Limb (tissue), 2 donors: ENCODE results near the gene FOXK2.
A peak's percentile ranks its signal among the peaks of the same experiment; 100 is the strongest.

ENCODE experiments used
- DNase-seq, 2 donors: peaks; one replicate each; pipeline ENCODE4 v3.0.0-alpha.2; 2016; ENCODE audit errors: extremely low spot score in 2 of 2

Gene FOXK2

DNA sequence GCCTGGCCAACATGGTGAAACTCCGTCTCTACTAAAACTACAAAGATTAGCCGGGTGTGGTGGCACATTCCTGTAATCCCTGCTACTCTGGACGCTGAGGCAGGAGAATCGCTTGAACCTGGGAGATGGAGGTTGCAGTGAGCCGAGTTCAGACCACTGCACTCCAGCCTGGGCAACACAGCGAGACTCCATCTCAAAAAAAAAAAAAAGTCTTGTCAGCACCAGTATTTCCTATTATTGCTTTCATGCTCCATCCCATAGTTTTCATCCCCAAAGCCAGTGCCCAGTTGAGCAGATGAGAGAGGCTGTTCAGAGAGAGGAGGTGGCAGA, 70.3 kb downstream of the FOXK2 start:
- DNase-seq, result no peak

DNA sequence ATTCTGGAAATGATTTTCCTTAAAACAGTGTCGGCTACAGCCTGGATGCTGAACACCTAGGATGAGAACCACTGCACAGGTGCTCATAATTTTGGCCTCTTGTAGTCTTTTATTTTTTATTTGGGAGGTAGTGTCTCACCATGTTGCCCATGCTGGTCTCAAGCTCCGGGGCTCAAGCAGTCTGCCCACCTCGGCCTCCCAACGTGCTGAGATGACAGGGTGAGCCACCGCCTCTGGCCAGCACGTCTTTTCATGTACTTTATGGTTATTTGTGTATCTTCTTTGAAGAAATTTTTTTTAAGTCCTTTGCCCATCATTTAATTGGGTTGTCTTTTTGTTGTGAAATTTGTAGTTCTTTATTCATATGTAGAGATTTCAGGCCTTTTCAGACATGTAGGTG, 70.7 kb downstream of the FOXK2 start:
- DNase-seq, result no peak

DNA sequence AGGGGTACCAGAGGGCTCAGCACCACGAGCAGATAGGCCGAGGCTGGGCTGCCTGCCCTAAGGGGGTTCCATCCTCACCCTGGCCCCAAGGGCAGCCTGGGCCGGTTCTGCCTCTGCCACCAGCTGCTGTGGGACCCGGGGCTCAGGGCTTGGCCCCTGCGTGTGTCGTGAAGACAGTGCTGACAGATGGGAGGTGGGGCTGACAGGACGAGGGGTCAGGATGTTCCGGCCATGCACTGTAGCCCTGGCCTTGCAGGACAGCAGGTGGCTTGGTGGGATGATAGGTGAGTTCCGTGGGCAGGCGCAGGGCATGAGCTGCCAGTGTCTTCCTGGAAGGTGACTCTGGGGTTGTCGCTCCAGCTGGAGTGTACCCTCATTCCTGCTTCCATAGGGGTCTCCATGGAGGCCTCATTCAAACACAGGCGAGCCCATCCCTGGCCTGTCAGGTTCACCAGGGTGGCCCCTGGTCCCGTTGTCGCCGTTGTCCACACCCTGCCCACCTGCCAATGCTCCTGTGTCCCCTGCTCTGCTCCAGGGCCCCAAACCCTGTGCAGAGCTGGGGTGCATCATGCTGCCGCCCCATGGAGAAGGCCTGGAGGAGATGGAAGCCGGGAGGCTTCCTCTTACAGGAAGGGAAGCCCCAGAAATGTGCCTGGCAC, 71.5 kb downstream of the FOXK2 start:
- no peak for DNase-seq

DNA sequence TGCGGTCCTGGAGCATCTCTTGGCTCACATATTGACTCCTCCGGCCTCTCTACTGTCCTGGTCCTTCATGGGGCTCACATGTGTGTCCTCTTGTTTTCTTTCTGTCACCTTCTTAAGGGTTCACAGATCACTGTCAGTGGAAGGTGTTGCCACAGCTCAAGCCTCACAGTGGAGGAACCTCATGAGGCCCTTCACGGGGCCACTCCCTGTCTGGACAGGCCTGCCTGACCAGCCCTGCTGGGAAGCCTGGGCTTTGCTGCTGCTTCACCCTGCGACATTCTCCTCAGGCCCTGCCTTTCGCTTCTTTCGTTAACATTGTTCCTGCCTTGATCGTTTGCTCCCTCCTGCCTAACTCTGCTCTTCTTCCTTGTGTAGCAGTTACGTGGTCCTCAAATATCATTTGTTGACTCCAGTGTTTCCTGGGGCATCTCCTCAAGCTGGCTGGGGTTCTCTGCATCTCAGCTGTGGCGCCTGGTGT, 72.8 kb downstream of the FOXK2 start:
- no peak for DNase-seq

DNA sequence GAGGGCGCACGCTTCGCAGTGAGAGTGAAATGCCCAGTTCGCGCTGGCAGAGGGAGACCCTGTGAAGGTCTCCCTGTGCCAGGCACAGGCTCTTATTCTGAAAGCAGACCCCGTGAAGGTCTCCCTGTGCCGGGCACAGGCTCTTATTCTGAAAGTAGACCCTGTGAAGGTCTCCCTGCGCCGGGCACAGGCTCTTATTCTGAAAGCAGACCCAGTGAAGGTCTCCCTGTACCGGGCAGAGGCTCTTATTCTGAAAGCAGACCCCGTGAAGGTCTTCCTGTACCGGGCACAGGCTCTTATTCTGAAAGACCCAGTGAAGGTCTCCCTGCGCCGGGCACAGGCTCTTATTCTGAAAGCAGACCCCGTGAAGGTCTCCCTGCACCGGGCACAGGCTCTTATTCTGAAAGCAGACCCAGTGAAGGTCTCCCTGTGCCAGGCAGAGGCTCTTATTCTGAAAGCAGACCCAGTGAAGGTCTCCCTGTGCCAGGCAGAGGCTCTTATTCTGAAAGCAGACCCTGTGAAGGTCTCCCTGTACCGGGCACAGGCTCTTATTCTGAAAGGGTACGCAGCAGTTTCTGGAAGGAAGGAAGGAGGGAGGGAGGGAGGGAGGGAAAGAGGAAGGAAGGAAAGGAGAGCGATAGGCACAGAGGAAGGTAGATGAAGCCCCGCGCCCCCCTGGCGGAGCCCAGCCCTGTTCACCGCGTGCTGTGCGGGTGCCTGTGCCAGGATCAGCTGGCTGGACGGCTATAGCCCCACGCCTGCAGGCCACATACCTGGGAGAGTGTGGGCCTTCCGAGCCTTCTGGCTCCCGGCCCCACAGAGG, 73.4 kb downstream of the FOXK2 start:
- peak; percentile 72 to 77 for DNase-seq

DNA sequence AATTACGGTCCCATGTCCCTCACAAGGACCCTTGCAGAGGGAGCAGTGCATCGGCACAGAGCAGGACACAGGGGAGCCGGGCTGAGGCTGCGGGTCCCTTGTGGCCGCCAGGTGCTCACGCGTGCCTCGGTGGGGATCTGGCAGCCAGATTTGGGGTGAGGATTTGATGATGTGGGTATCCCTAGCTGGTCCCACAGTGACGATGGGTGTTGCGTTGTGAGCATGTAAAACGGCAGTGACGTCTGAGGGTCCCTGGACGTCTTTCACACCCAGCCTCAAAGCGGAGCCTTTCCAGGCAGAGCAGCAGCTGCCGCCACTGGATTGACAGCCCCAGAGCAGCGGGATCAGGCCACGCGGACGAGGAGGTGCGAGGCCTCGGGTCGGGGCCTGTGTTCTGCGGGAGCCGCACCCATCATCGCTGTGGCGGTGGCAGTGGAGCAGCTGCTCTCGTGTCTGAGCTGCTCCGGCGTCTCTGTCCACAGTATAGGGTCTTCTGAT, 74.1 kb downstream of the FOXK2 start:
- peak in 1 of 2 donors; percentile 49 for DNase-seq

DNA sequence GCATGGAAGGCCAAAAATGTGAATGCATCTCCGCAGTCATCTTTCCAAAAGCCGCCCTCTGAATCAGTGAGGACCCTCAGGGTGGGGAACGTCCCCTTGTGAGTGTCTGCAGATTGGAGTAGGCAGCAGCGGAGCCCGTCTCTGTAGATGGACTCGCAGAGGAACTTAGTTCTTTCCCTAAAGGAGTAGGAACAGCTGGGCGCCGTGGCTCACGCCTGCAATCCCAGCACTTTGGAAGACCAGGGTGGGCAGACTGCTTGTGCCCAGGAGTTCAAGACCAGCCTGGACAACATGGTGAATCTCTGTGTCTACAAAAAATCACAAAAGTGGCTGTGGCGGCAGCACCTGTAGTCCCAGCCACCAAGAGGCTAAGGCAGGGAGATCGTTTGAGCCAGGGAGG, 75.0 kb downstream of the FOXK2 start:
- no peak for DNase-seq

DNA sequence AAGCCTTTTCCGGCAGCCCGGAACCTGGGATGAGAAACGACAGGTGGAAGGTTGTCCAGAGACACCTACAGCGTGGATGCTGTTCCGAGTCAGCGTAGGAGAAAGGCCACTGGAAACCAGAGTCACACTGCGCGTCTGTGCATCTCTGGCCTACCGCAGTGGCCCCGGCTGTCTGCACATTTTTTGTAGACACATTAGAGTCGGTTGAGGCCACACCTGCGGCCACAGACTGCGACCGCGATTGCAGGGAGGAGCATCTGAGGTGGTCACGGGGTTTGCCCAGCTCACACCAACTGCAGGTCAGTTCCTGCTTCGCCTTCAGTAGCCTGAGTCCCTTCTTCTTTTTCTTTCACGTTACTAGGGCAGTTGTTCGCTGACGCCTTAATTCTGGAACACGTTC, 76.4 kb downstream of the FOXK2 start:
- DNase-seq, result no peak

DNA sequence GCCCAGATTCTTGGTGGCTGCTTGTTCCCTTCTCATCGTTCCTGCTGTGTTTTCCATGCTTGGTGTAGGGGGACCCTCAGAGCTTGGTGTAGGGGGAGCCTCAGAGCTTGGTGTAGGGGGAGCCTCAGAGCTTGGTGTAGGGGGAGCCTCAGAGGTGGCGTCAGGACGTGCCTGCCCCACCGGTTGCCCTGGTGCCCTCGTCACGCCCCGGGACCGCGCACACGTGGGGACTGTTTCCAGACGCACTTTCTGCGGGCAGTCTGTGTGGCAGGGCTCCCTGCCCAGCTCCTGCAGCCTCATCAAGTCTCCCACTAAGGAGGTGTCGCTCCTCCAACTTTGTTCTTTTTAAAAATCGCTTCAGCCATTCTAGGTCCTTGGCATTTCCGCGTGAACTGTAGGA, 76.8 kb downstream of the FOXK2 start:
- DNase-seq, result no peak

DNA sequence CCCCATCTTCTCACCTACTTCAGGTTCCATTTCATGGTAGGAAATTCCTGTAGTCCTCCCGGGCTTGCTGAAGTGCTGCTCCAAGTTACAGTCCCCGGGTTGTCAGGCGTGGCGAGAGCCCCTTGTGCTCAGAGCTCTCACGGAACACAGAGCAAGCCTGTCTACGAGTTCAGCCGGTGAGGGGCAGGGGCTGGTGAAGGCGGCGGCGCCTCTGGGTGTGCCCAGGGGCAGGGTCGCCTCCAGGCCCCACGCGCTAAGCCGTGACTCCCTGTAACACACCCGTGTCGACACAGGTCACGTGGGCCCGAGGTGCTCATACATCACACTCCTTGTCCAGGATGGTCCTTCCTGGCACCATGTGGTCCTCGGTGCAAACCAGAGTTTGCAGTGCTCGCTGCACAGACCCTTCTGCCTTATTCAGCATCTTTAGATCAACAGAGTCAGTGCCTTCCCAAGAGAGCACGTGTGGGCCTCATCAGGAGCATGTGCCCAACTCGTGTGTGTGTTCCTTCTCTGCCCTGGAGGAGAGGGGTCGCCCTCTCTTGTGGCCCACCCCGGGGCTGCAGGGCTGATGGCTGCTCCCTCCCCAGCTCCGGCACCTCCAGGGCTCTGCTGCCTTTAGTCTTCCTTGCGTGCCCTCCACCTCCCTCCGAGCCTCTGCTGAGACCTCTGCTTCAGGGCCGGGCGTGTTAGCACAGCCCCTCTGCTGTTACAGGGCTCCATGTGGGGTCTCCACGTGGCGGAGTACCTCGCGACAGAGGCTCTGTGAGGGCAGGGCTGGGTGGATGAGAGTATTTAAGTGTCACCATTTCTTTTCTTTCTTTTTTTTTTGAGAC, 77.5 kb downstream of the FOXK2 start:
- DNase-seq, result no peak

DNA sequence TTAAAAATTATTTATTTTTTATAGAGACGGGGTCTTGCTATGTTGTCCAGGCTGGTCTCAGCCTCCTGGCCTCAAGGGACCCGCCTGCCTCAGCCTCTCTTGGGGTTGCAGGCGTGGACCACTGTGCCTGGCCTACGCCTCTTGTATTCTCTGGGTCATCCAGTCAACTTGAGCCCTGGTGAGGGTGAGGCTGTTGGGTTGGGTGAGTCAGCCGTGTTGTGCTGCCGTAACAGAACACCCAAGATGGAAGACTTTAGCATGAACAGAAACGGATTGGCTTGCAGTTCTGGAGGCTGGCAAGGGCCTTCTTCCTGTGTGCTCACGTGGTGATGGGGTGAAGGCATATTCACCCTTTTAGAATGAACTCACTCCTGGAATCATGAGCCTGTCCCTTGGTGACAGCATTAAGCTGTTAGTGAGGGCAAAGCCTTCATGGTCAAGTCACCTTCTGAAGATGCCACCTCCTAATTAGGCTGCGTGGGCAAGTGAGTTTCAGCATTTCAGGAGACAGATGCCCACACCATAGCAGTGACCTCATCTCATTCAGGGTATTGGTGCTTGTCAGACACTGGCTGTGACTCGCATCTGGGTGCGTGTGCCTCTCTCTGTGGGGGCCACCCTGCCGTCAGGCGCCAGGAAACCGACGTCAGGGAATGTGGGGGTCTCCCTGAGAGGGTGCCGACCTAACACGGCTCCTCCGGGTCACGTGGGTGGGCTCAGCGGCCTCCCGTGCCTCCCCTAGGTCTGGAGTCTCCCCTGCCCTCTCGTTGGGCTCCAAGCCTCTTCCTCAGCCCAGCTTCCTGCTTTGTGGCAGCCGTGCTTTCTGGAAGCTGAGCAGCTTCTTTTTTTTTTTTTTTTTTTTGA, 79.0 kb downstream of the FOXK2 start:
- DNase-seq, result no peak

DNA sequence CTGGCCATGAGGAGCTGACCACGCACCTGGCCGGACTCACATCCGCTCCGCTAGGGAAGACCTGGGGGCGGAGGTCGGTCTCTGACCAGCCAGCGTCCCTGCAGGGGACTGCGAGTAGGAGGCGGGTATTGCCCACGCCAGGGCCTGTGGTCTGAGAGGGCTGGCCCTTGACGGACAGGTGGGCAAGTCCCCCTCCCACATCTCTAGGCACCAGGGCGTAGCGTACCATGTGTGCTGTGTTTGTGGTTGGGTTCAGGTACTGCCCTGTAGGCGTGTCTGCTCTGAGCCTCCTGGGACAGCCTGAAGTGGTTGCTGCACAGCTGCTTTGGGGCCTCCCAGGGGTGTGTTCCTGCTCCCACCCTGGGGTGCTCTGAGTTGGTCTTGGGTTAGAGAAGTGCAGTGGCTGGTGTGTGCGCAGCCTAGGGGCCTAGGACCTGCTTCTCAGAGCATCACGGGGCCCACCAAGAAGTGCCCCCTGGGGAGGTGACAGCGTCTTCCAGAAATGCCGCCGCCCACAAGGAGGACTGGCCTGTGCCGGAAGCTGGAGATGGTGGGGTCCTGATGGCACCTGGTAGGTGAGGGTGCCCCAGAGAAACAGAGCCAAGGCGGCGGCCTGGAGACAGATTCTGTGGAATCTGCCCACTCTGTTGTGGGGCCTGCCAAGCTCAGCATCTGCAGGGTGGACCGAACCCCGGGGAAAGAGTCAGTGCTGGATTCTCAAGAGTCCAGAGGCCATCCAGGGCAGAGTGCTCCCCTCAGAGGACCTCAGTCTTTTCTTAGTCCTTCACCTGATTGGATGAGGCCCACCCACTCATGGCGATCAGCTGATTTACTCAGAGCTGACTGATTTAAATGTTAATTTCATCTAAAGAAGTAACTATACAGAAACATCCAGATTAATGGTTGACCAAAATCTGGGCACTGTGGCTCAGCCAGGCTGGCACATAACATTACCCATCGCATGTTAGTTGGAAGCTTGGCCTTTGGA, 80.4 kb downstream of the FOXK2 start:
- DNase-seq, result no peak

DNA sequence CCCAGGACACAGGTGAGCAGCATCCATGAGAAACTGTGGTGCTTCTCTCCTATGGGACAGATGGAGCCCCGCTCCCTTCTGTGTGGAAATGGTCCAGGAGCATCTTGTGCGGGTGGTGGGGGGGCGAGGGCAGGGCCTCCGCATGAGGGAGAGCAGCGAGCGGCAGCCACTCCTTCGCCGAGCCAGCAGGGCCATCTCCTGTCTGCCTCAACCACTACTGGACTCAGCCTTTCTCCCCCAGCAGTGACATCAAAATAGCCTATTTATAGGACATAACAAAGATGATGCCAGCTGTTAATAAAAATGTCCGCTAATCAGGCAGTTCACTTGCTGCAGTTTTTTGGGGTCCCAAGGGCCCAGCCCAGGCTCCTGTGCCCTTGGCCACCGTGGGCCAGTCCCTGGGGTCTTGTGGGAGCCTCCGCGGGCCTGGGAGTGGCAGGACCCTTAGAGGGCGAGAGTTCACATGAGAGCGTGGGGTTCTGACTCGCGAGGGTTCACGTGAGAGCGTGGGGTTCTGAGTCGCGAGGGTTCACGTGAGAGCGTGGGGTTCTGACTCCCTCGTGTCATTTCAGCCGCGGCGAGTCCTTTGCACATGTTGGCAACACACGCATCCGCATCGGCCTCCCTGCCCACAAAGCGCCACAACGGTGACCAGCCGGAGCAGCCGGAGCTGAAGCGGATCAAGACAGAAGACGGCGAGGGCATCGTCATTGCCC, 81.4 kb downstream of the FOXK2 start:
- no peak for DNase-seq

DNA sequence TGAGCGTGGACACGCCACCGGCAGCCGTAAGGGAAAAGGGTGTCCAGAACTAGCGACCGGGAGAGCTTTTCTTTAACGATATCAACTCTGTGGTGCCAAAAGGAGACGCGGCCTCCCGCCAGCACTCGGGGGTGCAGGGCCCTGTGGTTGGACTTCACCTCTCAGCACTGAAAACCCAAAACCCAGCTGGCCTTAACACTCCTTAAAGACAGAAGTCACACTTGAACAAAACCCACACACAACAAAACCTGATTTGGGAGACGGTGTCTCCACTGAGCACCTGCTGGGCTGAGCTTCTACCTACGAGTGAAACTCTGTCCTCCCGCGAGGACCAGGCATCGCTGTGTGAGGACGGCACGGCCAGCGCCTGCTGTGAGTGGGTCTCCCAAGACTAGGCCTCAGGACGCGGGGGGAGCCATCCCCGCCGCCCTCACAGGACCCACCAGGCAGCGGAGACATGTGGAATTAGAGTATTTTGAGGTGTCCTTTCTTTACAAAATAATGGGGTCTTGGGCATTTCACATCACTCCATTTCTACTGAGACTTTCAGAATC, 82.0 kb downstream of the FOXK2 start:
- DNase-seq, result no peak

DNA sequence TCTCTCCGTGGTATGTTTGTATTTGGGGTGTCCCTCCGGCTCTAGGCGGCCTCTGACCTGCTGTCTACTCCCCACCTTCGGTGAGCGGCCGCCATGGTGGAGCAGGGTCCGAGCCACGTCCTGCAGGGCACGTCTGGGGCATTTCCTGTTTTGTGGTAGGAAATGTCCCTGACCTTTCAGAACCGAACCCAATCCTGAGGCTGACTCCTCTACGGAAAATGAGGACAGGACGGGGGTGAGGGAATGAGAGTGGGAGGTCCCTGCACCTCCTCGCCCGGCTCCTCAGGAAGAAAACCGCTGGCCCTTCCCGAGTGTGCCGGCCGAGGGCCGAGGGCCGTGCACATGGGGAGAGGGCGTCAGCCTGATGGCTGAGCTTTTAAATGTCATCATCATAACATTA, 83.0 kb downstream of the FOXK2 start:
- no peak for DNase-seq

DNA sequence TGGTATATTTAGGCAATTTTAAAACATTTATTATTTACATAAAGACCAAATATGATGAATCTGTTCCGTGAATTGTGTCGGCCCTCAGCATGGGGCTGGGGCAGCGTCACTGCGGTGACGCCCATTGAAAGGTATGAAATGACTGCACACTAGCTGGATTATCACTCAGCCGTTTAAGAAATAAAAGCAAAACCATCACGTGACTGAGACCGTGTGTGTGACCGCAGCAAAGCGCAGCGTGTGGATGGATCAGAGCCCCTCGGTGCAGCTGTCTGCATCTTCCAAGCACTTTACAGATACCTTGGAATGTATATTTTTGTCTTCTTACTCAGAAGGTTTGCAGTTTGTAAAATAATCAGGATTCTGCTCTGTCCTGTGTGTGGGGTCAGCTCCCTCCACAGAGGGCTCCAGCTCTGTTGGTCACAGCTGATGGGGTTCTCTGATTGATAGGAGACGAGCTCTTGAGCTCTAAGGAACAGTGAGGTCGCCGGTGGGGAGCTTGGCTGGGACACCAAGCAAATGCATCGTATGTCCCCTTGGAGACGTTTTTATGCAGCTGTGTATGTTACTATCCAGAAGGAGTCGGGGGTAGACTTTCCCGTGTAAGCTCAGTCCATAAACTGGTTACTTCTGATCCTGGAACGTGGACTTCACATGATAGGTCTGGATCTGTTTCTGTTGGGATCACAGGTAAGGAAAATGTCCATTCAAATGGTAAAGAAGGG, 83.6 kb downstream of the FOXK2 start:
- no peak for DNase-seq

DNA sequence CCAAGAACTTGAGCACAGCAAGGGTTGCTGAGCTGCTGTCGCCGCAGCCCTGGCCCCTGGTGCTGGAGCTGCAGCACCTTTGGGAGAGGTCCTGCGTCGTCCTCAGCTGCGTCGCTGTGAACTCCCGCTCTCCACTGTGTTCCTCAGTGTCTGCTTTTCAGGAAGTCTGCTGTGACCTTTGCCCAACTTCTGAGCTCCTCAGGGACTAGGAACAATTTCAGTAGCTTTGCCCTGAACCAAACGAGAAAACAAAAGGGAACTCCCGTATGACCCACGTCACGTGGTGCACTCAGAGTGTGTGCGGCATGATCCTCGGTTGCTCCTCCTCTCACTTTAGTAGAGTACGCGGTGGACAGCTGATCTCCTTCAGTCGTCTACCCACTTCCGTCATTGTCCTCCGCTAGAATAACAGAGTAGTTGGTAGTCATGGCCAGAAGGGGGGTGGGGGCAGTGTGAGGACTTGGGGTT, 84.5 kb downstream of the FOXK2 start:
- DNase-seq, result no peak

DNA sequence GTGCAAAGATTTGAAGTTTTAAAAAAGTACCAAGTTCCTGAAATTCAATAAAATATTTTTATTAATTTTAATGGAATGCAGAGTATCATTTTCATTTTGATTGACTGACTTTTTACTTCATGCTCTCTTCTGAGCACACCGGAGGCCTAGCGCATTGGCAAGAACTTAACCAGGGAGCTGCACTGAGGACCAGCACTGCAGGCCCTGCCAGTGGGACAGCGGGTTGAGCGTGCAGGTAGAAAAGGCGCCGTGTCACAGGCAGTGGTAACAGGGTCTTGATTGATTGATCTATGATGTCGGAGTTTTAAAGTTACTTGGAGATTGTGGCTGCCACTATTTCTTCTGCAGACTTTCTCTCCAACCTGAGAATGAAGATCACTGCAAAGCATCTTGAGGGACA, 85.0 kb downstream of the FOXK2 start:
- no peak for DNase-seq
